Measurements from ENCODE around the gene BEST4.
A peak's percentile ranks its signal among the peaks of the same experiment; 100 is the strongest.
"Not testable (repeated sequence)": the region's sequence is repeated elsewhere in the genome, so short reads cannot be mapped to it uniquely, and the experiment has no call there.

The BEST4 gene

DNA sequence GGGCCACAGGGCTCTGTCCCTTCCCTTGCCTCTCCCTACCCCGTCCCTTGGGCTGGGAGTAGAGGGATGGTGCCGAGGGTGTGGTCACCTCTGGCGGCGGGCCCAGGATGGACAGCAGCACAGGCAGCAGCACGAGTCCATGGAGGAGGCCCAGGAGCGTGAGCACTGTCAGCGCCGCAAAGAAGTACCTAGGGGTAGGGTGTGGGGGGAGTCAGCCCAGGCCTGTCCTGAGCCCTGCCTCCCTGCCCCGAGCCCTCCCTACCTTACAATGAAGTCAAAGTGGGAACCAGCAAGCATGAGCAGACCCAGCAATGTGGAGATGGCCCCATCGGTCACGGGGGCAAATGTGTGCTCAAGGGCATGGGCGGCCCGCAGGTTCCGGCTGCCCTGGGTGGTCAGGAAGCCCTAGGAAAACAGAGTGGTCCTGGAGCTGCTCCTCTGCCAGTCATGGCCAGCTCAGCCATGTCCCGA, 35.0 kb upstream of the BEST4 start:
- peaks cover 34% of the 10 kb centered on the region for H3K4me1 Mint-ChIP-seq (ENCODE audit: low read depth)
- H3K4me3 Mint-ChIP-seq = no peak overlapping the region
- no peaks in the 10 kb centered on the region for H3K9me3 Mint-ChIP-seq
- H3K27ac Mint-ChIP-seq = no peak overlapping the region
- H3K27me3 Mint-ChIP-seq = no peaks in the 10 kb centered on the region
- H3K36me3 Mint-ChIP-seq (ENCODE audit: low read depth) = no peaks in the 10 kb centered on the region

- no peak overlapping the region for H3K4me3 Mint-ChIP-seq
- H3K27ac Mint-ChIP-seq = no peak overlapping the region
- no peaks in the 10 kb centered on the region for H3K27me3 Mint-ChIP-seq
- peaks cover 4% of the 10 kb centered on the region for H3K36me3 Mint-ChIP-seq (ENCODE audit: low read depth)
- H3K9me3 Mint-ChIP-seq = no peaks in the 10 kb centered on the region
- H3K4me1 Mint-ChIP-seq (ENCODE audit: low read depth) = peaks cover 42% of the 10 kb centered on the region
Observed at GRCh38 chr1:44822131-44822701, 34.2 kb upstream of the BEST4 start.

- H3K27me3 Mint-ChIP-seq = no peaks in the 10 kb centered on the region
- no peaks in the 10 kb centered on the region for H3K9me3 Mint-ChIP-seq
- peak overlapping the region; percentile 38 for H3K27ac Mint-ChIP-seq
- peaks cover 45% of the 10 kb centered on the region for H3K4me1 Mint-ChIP-seq (ENCODE audit: low read depth)
- peaks cover 8% of the 10 kb centered on the region for H3K36me3 Mint-ChIP-seq (ENCODE audit: low read depth)
- H3K4me3 Mint-ChIP-seq = peak overlapping the region; percentile 87
Observed at GRCh38 chr1:44821240-44821715, 33.3 kb upstream of the BEST4 start.

DNA sequence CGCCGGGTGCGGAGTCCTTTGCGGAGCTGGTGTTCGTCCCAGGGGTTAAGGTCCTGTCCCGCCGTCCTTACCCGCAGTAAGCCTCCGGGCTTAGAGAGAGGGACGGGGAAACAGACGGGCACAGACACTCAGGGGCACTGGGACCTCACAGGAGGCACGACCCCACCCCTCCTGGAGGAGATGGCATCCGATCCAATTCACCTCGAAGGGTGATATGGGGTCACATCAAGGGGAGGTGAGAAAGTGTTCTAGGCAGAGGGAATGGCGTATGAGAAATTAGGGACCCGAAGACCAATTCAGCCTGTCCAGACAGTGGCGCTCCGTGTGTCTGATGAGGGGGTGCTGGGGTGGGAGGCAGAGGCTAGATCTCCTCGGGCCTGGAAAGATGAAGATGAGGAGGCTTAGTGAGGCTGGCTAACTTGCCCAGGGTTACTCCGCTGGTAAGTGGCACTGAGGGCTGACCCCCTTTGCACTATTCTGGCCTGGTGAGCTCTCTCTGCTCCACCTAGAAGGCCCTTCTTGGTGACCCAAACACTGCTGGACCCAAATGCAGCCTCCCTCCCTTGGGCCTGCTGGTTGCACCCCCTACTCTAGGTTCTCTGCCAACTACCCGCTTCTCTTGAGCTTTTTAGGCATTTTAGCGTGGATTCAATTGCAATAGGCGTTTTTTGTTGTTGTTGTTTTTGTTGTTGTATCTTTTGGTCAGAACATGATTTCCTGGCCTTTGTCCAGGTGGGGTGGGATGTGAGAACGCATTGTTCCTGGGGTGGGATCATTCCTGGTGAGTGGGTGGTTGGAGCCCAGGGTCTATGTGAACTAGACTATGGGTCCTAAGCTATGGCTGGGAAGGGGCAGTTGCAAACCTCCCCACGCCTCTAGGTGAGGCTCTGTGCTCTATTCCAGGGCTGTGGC, 32.6 kb upstream of the BEST4 start:
- H3K9me3 Mint-ChIP-seq = no peaks in the 10 kb centered on the region
- H3K4me1 Mint-ChIP-seq (ENCODE audit: low read depth) = peaks cover 47% of the 10 kb centered on the region
- H3K27me3 Mint-ChIP-seq = no peaks in the 10 kb centered on the region
- peaks cover 10% of the 10 kb centered on the region for H3K36me3 Mint-ChIP-seq (ENCODE audit: low read depth)
- H3K4me3 Mint-ChIP-seq = peak overlapping the region; percentile 87
- H3K27ac Mint-ChIP-seq = peak overlapping the region; percentile 100

GRCh38 chr1:44819608-44820327, 31.8 kb upstream of the BEST4 start:
- H3K4me3 Mint-ChIP-seq = peak overlapping the region; percentile 87
- H3K36me3 Mint-ChIP-seq (ENCODE audit: low read depth) = peaks cover 18% of the 10 kb centered on the region
- no peaks in the 10 kb centered on the region for H3K27me3 Mint-ChIP-seq
- no peaks in the 10 kb centered on the region for H3K9me3 Mint-ChIP-seq
- H3K27ac Mint-ChIP-seq = peak overlapping the region; percentile 100
- H3K4me1 Mint-ChIP-seq (ENCODE audit: low read depth) = peaks cover 56% of the 10 kb centered on the region

GRCh38 chr1:44819196-44819607, 31.2 kb upstream of the BEST4 start:
- no peaks in the 10 kb centered on the region for H3K9me3 Mint-ChIP-seq
- peak overlapping the region; percentile 100 for H3K27ac Mint-ChIP-seq
- H3K4me1 Mint-ChIP-seq (ENCODE audit: low read depth) = peaks cover 59% of the 10 kb centered on the region
- no peaks in the 10 kb centered on the region for H3K27me3 Mint-ChIP-seq
- peak overlapping the region; percentile 87 for H3K4me3 Mint-ChIP-seq
- H3K36me3 Mint-ChIP-seq (ENCODE audit: low read depth) = peaks cover 20% of the 10 kb centered on the region

DNA sequence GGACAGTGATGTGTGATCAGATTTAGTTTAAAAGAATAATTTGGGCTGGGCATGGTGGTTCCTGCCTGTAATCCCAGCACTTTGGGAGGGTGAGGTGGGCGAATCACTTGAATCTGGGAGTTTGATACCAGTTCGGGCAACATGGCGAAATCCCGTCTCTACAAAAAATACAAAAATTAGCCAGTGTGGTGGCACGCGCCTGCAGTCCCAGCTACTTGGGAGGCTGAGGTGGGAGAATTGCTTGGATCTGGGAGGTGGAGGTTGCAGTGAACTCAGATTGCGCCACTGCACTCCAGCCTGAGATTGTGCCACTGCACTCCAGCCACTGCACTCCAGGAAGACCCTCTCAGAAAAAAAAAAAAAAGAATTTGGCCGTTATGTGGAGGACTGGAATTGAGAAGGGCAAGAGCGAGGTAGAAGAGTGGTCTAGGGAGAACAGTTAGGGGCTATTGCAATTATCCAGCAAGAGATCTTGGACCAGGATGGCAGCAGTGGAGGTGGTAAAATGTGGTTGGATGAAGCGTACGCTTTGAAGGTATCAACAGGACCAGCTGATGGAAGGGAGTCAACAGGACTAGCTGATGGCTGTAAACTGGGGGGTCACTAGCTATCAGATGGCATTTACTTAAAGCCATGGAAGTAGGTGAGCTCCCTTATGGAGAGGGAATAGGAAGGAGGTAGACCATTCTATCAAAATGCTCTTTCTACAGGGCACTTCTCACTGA, 30.0 kb upstream of the BEST4 start:
- peak overlapping the region; percentile 24 for H3K27ac Mint-ChIP-seq
- no peaks in the 10 kb centered on the region for H3K27me3 Mint-ChIP-seq
- H3K9me3 Mint-ChIP-seq = no peaks in the 10 kb centered on the region
- H3K4me1 Mint-ChIP-seq (ENCODE audit: low read depth) = peaks cover 67% of the 10 kb centered on the region
- peak overlapping the region; percentile 43 for H3K4me3 Mint-ChIP-seq
- H3K36me3 Mint-ChIP-seq (ENCODE audit: low read depth) = peaks cover 25% of the 10 kb centered on the region

DNA sequence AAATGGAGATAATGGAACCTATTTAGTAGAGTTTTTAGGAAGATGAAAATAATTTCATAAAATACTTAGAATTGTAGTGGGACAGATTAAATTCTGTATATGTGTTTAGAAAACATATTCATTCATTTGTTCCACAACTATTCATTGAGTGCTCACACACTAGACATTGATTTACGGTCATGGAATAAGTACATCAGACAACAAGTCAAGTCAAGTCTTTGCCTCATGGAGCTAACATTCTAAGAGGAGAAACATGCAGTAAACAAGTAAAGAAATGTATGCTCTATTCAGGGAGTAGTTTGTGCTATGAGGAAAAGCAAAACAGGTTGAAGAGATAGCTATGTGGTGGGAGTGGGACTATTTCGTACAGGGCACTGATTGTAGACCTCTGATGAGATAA, 29.3 kb upstream of the BEST4 start:
- Mint-ChIP-seq H3K27me3 (no peaks in the 10 kb centered on the region), H3K4me1 (ENCODE audit: low read depth) (peaks cover 68% of the 10 kb centered on the region), H3K27ac (peak overlapping the region; percentile 39), H3K36me3 (ENCODE audit: low read depth) (peaks cover 25% of the 10 kb centered on the region), H3K4me3 (peak overlapping the region; percentile 43), H3K9me3 (no peaks in the 10 kb centered on the region)

- not testable (repeated sequence) for H3K4me3 Mint-ChIP-seq
- peaks cover 34% of the 10 kb centered on the region for H3K36me3 Mint-ChIP-seq (ENCODE audit: low read depth)
Observed at GRCh38 chr1:44815926-44816325, 28.0 kb upstream of the BEST4 start.

DNA sequence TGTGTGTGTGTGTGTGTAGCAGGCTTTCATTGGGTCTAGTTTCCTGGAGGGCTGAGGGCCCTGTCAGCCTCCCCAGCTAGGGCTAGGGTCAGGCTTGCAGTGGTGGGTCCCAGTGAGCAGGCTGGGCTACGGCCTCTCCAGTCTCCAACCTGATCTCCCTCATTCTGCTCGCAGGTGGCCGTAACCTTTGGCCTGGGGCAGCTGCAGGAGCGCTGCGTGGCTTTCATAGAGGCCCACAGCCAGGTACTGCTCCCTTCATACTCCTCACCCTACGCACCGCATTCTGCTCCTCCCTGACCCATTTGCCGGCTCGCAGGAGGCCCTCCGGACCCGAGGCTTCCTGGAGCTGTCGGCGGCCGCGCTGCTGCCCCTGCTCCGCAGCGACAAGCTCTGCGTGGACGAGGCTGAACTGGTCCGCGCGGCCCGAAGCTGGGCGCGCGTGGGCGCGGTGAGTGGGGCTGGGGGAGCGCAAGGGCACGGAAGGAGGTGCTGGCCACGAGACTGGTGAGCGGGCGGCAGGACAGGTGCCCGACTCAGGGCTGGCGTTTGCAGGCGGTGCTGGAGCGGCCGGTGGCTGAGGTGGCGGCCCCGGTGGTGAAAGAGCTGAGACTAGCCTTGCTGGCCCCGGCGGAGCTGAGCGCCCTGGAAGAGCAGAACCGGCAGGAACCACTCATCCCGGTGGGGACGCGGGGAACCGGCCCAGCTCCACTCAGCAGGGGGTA, 25.0 kb upstream of the BEST4 start:
- no peaks in the 10 kb centered on the region for H3K9me3 Mint-ChIP-seq
- peaks cover 76% of the 10 kb centered on the region for H3K4me1 Mint-ChIP-seq (ENCODE audit: low read depth)
- H3K4me3 Mint-ChIP-seq = no peak overlapping the region
- H3K36me3 Mint-ChIP-seq (ENCODE audit: low read depth) = peaks cover 45% of the 10 kb centered on the region
- no peak overlapping the region for H3K27ac Mint-ChIP-seq
- no peaks in the 10 kb centered on the region for H3K27me3 Mint-ChIP-seq

More at GRCh38 chr1:44815926-44816325, 28.0 kb upstream of the BEST4 start:
- not testable (repeated sequence) for H3K27ac Mint-ChIP-seq, H3K9me3 Mint-ChIP-seq, H3K27me3 Mint-ChIP-seq
- H3K4me1 Mint-ChIP-seq (ENCODE audit: low read depth) = peaks cover 76% of the 10 kb centered on the region

DNA sequence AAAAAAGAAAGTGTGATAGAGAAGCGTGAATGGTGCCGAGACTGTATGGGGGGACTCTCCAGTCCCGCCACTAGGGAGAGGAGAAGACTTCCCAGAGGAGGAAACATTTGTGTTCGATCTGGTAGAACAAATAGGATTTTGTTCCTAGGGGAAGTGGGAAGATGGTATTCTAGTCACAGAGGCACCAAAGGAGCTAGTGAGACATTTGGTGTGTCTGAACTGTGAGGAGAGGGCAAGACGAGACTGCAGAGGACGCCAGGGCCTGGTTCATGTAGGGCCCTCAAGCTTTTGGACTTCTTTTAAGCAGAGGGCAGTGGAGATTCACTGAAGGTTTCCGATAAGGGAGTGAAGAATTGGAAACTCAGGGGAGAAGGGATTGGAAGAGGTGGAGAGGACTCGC, 23.3 kb upstream of the BEST4 start:
- H3K27ac Mint-ChIP-seq = peak overlapping the region; percentile 99
- H3K4me1 Mint-ChIP-seq (ENCODE audit: low read depth) = peaks cover 82% of the 10 kb centered on the region
- no peaks in the 10 kb centered on the region for H3K9me3 Mint-ChIP-seq

GRCh38 chr1:44810762-44811105, 22.8 kb upstream of the BEST4 start:
- H3K9me3 Mint-ChIP-seq, H3K27me3 Mint-ChIP-seq: not testable (repeated sequence)
- Mint-ChIP-seq H3K4me1 (ENCODE audit: low read depth) (peaks cover 82% of the 10 kb centered on the region), H3K36me3 (ENCODE audit: low read depth) (peaks cover 47% of the 10 kb centered on the region), H3K27ac (peak overlapping the region; percentile 99), H3K4me3 (peak overlapping the region; percentile 63)

More for the DNA sequence above, 23.3 kb upstream of the BEST4 start:
- H3K27me3 Mint-ChIP-seq = no peaks in the 10 kb centered on the region
- peaks cover 46% of the 10 kb centered on the region for H3K36me3 Mint-ChIP-seq (ENCODE audit: low read depth)
- peak overlapping the region; percentile 63 for H3K4me3 Mint-ChIP-seq

GRCh38 chr1:44810101-44810761, 22.3 kb upstream of the BEST4 start:
- no peaks in the 10 kb centered on the region for H3K9me3 Mint-ChIP-seq
- H3K36me3 Mint-ChIP-seq (ENCODE audit: low read depth) = peaks cover 47% of the 10 kb centered on the region
- no peaks in the 10 kb centered on the region for H3K27me3 Mint-ChIP-seq
- peaks cover 82% of the 10 kb centered on the region for H3K4me1 Mint-ChIP-seq (ENCODE audit: low read depth)
- H3K27ac Mint-ChIP-seq = peak overlapping the region; percentile 99
- H3K4me3 Mint-ChIP-seq = peak overlapping the region; percentile 76

Data from stimulated activated naive CD8-positive, alpha-beta T cell treated with anti-CD3 and anti-CD28 coated beads, Interleukin-15, Interleukin-2, amounts not matched to agents 100 ng/mL and 50 ng/mL, for 24 hours (primary cell).